CD4-positive, alpha-beta T cell treated with Interleukin-4 for 4 hours (primary cell): ENCODE results near the gene SNRPD1.
"Not testable (repeated sequence)": the region's sequence is repeated elsewhere in the genome, so short reads cannot be mapped to it uniquely, and the experiment has no call there.

Experiments
- DNase-seq: peaks from one replicate; pipeline ENCODE4 v3.0.0-alpha.2; 2020

SNRPD1 gene

DNA sequence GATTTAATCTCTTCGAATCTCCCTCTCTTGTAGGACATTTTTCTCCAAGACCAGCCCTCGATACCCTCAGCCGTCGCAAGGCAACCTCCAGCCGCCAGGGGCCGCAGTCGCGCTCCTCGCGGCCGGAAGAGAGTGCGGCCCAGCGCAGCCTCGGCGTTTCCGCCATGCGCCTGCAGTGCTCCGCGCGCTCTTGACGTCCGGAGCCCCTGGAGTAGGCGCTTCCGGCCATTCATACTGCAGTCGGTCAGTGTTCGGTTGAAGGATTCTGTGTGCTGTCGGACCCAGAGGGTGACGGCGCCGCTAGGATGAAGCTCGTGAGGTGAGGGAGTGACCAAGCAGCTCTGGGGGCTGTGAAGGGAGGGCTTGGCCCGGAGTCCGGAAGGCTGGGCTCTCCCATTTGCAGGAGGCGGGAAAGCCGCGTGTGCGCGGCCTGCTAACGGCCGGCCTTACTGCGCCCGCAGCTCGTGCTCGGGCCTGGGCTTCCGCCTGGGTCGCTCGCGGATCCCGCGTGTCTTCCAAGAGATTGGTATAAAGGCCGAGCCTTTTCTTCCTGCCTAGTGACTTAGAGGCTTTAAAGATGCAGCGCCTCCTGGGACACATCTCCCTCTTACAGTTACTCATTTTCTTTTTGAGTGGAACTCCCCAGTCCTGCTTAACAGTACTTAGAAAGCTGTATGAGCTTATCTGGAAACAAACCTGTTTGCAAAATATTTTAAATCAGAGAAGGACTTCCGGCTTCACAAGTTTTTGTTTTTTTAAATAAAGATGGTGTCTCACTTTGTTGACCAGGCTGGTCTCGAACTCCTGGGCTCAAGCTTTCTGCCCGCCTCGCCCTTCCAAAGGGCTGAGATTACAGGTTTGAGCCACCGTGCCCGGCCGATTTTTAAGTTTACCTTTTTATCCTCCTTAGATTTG is at the start of gene SNRPD1:
Gene SNRPD1, plus strand, starts transcription at position 190 of the 915 bp plus-strand sequence. Its CDS starts 116 bp downstream, at position 306.
- DNase-seq: peak; percentile 87

DNA sequence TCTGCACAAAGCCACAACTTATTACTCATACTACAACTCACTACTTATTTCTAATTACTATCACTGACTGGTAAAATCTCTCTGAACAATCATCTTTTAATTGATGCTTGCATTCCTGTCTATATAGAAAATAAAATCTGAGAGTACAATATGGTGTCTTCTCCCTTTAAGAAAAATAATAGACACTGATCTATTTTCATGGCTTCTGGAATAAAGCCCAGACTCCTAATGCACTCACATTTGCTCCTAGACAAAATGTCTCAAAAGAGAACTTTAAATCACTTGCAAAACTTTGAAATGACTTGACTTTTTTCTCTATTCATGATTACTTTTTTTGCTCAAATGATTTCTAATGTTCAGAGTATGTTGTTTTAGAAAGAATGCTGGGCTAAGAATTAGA is 40.3 kb upstream of the SNRPD1 start:
- DNase-seq: no peak

DNA sequence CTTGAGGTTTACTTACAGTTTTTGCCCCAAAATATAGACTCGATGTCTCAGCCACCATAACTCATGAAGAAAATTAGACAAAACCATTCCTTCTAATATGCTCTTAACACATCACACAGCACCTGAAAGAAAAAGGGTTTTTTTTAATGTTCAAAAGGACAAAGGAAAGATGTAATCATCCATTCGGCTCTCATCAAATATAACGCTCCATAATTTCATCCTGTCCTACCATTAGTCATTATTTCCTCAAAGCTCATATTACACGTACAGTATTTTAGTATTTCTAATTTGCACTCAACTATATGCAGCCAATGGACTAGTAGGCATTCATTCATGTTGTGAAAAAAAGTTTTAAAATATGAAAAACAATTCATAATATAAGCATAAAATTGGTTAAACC is 36.5 kb upstream of the SNRPD1 start:
- DNase-seq: no peak

DNA sequence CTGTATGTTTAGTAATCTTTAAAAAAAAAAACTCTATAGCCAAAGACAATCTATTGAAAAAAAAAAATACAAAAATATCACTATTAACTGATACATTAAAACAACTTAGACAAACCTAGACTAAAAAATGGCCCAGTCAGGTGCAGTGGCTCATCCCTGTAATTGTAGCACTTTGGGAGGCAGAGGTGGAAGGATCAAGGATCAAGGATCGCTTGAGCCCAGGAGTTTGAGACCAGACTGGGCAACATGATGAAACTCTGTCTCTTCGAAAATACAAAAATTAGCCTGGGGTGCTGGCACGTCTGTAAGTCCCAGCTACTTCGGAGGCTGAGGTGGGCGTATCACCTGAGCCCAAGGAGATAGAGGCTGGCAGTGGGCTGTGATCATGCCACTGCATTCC is 27.7 kb upstream of the SNRPD1 start:
- no peak for DNase-seq

DNA sequence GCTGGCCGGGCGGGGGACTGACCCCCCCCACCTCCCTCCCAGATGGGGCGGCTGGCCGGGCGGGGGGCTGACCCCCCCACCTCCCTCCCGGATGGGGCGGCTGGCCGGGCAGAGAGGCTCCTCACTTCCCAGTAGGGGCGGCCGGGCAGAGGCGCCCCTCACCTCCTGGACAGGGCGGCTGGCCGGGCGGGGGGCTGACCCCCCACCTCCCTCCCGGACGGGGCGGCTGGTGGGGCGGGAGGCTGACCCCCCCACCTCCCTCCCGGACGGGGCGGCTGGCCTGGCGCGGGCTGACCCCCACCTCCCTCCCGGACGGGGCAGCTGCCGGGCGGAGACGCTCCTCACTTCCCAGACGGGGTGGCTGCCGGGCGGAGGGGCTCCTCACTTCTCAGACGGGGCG is 19.8 kb upstream of the SNRPD1 start:
- DNase-seq: not testable (repeated sequence)

DNA sequence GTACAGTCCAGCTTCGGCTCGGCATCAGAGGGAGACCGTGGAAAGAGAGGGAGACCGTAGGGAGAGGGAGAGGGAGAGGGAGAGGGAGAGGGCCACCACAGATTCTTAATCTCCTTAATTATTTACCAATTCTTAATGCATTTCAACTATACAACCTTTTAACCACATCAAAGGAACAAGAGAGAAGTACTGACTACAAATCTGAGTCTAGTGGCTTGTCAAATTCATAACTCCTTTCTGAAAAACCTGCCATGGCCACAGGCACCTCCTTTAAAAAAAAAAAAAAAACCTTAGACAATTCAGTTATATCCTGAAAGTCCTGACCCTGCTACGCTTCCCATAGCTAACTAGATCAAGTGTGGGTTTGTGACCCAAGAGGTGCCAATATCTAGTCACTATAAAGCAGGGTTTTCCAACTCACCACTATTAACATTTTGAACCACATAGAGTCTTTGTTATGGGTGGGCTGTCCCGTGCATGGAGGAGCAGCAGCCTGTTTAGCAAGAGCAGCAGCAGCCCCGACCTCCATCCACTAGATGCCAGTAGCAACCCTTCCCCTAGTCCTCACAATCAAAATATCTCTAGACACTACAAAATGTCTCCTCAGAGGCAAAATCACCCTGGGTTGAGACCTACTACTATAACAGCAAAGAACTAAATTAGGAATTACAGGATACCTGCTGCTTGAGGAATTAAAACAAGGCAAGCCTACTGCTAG is 18.4 kb upstream of the SNRPD1 start:
- no peak for DNase-seq

DNA sequence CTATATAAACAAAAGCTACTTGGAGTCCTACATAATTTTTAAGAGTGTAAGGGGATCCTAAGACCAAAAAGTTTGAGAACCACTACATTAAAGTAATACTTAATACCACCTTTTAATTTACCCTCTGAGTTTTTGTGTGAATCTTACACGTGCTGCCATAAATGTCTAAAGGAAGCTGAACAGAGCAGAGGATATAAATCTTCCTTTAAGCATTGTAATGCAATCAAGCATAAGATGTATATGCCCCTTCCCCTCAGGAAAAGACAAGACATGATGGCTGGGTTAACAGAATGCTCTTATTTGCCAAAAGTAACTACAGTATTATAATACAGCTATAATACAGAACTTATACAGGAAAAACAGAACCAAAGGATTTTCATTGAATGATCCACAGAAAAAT is 14.5 kb upstream of the SNRPD1 start:
- DNase-seq: no peak

DNA sequence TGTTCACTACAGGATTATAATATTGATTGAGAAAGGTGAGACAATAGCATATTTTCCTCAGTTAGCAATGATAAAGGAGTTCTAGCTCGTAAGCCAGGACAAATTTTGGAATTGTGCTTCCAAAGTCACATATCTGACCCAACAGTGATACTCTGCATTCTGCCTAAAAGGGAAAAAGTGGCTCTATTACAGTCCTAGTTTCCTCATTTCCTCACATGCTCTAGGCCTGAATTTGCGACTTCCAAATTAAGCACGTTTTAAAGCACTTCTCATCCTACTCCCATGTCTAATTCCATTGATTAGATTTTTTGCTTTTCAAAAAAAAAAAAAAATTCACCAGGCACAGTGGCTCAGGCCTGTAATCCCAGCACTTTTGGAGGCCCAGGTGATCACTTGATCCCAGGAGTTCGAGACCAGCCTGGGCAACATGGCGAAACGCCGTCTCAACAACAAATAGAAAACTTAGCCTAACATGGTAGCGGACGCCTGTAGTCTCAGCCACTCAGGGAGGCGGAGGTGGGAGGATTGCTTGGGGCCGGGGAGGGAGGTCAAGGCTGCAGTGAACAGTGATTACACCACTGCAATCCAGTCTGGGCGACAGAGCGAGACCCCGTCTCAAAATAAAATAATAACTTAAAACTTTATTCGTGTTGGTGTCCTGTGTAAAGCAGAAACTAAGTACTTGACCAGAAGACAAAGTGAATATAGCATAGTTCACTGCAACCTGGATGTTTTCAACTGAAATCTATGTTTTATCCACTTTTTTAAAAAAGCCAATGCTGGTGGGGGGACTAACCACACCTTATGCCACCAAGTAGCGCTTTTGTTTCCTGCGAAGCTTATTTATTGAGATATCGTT is 13.2 kb upstream of the SNRPD1 start:
- DNase-seq: no peak

DNA sequence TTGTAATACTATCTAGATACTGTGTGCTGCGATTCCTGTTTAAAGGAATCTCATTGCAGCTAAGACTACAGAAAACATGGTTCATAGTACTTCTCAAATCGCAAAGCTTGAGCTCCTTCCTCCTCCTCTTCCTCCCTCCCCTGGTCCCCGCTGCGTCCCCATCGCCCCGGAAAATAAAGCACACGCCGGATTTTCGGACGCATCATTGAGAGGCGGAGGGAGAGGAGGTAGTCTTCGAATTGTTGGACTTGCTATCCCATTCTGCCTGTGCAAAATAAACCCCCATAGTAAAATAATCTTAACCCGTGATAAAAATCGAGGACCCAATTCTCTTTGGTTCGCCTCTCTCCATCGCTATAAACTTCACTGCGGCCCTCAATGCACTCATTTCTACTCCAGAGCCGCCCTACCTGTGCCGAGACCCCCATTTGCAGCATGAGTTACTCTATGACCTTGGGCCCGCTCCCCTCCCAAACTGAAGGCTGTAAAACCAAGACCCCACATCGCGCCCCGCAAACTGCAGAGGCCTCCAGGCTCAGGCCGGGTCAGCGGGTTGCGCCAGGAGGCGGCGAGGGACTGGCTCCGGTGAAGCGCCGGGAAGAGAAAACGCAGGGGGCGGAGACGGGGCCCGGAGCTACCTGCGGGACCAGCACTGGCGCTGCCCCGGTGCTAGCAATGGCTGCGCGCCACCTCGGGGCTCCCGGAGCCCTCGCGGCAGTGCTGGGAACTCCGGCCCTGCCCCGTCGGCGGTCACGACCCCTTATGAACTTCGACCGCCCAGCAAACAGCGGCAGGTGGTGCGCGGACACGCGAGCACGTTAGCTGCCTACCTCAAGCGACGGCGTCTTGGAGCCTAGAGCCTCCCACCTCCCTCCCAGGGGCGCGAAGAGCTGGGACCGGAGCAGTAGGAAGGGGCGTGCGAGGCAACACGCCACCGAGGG is 12.3 kb upstream of the SNRPD1 start:
- DNase-seq: peak; percentile 21

DNA sequence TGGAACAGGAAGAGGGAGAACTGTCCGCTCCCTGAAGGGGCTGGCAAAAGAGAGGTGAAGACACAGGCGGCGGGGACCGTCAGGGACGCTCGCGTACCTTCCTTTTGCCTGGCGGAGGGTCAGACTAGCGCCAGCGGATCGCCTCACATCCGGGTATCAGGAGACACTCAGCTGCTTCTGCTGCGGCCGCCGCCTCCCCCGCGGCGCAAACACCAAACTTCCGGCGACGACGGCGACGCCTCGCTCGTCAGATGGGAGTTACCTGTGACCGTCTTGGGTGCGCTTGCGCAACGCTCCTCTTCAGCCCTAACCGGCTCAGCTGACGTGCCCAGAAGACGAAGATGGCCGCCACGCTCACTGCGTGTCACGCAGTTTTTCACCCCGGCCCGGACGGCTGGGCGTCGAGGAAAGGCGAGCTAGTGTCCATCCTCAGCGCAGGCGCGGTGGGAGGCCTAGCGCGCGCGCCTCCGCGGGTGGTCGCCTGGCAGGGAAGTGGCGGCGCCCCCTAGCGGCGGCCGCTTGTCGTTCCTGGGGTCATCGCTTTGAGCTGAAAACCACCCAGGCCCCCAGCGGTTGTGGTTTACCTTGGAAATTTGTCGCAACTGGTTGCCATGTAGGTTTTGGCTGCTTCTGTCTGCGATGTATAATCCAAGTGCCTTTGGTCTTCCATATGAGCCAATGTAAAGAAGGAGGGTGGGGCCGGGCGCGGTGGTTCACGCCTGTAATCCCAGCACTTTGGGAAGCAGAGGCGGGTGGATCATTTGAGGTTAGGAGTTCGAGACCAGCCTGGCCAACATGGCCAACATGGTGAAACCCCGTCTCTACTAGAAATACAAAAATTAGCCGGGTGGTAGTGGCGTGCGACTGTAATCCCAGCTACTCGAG is 11.3 kb upstream of the SNRPD1 start, which contains the start of gene ESCO1:
Gene ESCO1, minus strand, starts transcription at position 179 of the 885 bp plus-strand sequence. CDS start 25,861 bp downstream, outside the sequence.
- DNase-seq: peak; percentile 97

DNA sequence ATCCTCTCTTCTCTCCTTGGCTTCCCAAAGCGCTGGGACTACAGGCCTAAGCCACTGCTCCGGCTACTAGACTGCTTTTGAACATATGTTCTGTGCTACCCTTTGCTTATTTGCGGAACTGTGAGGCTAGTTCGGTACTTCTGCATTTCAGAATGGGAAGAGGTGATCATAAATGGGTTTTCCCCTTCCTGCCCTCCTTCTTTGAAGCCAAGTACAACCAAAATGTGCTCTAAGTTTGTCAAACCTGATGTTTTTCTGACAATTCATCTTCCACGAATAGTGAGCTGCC is 9.9 kb upstream of the SNRPD1 start:
- peak; percentile 22 for DNase-seq

DNA sequence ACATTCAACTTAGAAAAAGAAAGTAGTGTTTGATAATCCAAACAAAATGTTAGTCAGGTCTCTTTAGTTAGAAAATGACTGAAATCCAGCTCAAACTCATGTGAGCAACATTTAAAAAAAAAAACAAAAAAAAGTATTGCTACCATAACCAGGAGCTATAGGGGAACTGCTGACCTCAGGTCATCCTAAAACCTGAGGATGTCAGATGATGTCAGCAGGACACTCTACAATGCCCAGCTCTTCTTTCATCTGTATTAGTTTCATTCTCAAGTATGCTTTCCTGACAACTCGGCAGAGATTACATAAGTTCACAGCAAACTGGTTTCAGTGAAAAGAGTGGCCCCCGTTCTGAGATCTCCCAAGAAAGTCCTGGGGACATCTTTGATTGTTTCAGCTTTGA is 7.4 kb upstream of the SNRPD1 start:
- no peak for DNase-seq

DNA sequence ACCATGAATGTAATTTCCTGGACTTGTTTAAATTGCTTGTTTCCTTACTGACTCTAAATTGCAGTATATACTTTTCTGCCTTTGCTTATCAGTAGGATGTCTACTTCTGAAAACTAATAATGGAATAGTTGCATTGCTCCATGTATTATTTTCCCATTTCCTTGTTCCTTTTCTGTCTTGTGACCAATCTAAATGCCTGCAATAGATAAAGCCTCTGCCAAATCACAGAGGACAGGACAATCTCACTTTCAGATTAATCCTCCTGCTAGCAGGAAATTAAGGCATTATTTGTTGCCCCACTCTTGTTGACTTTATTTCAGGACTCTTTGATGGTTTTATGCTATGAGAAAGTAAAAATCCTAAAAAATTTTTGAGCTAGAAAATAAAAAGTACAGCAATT is 6.9 kb upstream of the SNRPD1 start:
- DNase-seq: no peak

DNA sequence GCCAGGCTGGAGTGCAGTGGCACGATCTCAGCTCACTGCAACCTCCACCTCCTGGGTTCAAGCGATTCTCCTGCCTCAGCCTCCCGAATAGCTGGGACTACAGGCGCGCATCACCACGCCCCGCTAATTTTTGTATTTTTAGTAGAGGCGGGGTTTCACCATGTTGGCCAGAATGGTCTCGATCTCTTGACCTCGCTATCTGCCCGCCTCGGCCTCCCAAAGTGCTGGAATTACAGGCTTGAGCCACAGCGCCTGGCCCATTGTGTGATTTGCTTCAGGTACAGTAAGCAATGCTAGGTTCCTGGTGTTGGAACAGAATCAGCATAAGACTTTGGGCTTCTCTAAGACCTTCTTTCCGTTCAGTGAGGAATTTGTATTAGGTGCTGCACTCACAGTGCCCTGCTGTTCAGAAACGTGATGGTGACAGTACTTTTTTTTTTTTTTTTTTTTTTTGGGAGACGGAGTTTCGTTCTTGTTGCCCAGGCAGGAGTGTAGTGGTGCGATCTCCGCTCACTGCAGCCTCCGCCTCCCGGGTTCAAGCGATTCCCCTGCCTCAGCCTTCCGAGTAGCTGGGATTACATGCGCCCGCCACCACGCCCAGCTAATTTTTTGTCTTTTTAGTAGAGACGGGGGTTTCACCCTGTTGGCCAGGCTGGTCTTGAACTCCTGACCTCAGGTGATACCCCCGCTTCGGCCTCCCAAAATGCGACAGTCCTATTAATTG is 551 bp upstream of the SNRPD1 start:
- DNase-seq: not testable (repeated sequence)

DNA sequence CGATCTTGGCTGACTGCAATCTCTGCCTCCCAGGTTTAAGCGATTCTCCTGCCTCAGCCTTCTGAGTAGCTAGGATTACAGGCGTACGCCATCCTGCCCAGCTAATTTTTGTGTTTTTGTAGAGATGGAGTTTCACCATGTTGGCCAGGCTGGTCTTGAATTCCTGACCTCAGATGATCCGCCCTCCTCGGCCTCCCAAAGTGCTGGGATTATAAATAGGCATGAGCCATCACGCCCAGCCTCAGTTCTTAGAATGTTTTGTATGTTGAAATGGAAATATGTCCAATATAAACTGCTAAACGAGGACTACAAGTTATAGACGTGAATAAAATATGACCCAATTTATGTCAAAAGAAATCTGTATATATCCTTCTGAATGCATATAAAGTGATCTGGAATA is 9.5 kb downstream of the SNRPD1 start:
- not testable (repeated sequence) for DNase-seq

DNA sequence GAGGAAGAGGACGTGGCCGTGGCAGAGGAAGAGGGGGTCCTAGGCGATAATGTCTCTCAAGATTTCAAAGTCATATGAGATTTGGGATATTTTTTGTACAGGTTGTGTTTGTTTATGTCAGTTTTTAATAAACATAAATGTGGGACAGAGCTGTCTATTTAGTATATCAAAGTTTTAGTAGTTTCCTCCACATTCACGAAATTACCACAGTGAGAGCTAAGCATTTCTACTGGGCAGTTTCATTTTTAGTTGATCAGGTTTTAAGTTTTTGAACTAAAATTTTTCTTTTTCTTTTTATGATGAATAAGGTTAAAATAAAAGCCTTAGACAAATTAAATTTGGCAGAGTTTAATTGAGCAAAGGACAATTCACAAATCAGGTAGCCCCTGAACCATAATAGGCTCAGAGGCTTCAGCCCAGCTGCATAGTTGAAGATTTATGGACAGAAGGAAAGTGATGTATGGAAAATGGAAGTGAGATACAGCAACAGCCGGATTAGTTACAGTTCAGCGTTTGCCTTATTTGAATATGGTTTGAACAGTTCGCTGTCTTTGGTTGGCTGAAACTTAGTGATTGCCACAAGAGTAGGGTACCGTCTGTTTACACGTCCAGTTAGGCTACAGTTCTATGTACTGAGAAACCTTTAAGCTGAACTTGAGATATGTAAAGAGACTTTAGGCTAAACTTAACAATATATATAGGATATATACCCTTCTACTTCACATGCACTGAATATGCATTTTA is 17.1 kb downstream of the SNRPD1 start:
- DNase-seq: no peak

DNA sequence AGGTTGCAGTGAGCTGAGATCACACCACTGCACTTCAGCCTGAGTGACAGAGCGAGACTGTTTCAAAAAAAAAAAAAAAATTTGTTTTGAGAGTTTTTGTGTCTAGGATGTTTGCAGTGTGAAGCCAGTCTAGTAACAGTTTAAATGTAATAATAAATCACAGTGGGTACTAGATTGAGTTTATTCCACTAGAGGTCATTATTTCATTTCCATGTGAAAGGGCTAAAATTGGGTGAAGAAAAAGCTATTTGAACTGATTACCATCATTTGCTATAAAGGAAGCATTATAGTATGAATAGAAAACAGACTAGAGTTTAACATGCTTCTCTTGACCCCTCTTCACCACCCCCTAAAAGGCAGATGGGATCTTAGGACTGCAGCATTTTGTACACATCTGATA is 20.3 kb downstream of the SNRPD1 start:
- no peak for DNase-seq

DNA sequence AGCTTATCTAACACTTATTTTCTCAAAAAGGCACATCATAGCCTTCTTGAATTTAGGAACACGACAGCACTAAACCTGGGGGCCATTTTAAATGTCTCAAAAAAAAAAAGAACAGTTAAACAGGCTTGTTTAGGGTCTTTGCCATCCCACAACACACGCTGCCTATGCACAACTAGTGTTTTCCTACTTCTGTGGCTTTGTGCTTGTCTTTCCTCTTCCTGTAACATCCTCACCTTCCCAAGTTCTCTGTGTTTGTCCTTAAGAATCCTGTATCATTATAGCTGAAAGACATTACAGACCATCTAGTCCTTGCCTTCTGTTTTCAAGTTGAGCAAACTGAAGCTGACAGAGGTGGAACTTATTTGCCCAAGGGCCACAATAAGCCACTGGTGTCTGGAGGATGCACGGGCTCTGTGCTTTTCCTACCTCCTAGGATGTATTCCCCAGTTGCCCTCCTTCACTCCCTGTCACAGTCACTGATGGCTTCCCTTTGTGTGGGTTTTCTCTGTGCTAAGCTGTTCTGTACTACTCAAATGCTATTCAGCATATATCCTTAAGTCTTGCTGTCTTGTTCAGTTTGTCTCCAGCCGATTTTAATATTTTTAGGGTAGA is 22.6 kb downstream of the SNRPD1 start:
- DNase-seq: no peak

DNA sequence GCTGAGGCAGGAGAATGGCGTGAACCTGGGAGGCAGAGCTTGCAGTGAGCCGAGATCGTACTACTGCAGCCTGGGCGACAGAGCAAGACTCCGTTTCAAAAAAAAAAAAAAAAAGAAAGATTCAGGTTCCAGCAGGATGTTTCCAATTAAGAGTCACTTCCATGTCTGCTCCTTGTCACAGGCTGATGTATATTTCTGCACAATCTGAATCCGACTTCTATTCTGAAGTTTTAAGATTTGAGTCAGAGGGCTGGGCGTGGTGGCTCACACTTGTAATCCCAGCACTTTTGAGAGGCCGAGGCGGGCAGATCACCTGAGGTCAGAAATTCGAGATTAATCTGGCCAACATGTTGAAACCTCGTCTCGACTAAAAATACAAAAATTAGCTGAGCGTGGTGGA is 24.7 kb downstream of the SNRPD1 start:
- no peak for DNase-seq
